Heart right ventricle (tissue), 16 donors: ENCODE measurements around the gene TGDS. TPM values are rescaled to one million over a fixed set of nuclear protein-coding genes. Genes with fewer than 3 reads are reported as not detected.
A peak's percentile ranks its signal among the peaks of the same experiment; 100 is the strongest.

ENCODE experiments used
- ATAC-seq, 8 donors: fragments of 200-7000 bp; cut with Tn5 transposase; one replicate each; pipeline ENCODE4 v1.9.1; 2020; ENCODE audit warnings: mild to moderate bottlenecking in 8 of 8, moderate library complexity in 8 of 8, moderate number of reproducible peaks in 1 of 8
- DNase-seq, 2 donors: peaks; one replicate each; pipeline ENCODE4 v3.0.0-alpha.2; 2020
- H3K27ac ChIP-seq, 10 donors: fragments of 200-600 bp; sonication (generic) in 2 of 10; one replicate each; pipeline versions ENCODE4 v1.5.0 to v1.8.0; 2020 to 2022; ENCODE audit warnings: mild to moderate bottlenecking in 3 of 10
- H3K27me3 ChIP-seq, 7 donors: fragments of 200-600 bp; one replicate each; pipeline ENCODE4 v1.8.0; 2021 to 2022; ENCODE audit warnings: mild to moderate bottlenecking in 2 of 7
- H3K36me3 ChIP-seq, 9 donors: fragments of 200-600 bp; sonication (generic) in 1 of 9; one replicate each; pipeline versions ENCODE4 v1.5.0 to v1.8.0; 2020 to 2022; ENCODE audit warnings: mild to moderate bottlenecking in 2 of 9
- H3K4me1 ChIP-seq, 9 donors: fragments of 200-600 bp; sonication (generic) in 1 of 9; one replicate each; pipeline versions ENCODE4 v1.5.0 to v1.8.0; 2020 to 2022; ENCODE audit warnings: mild to moderate bottlenecking in 4 of 9
- H3K4me3 ChIP-seq, 10 donors: fragments of 200-600 bp; sonication (generic) in 2 of 10; one replicate each; pipeline versions ENCODE4 v1.5.0 to v1.8.0; 2020 to 2022; ENCODE audit warnings: mild to moderate bottlenecking in 7 of 10, moderate library complexity in 2 of 10
- H3K9me3 ChIP-seq, 11 donors: fragments of 200-600 bp in 10 of 11; sonication (generic) in 2 of 11; one replicate each; pipeline versions ENCODE4 v1.5.0 to v1.8.0; 2013 to 2022; ENCODE audit warnings: mild to moderate bottlenecking in 2 of 11, control low read depth in 1 of 11, moderate library complexity in 1 of 11
- WGBS, 2 donors: extraction: QIAGEN DNeasy Blood & Tissue Kit; methylation state at CpG; one replicate each; pipeline ENCODE4 v1.1.7; 2013; ENCODE audit warnings: inconsistent platforms in 1 of 2; 5-methylcytosine and 5-hydroxymethylcytosine counted together
- intact Hi-C, 10 donors: fragments of 100-400 bp; cut with DNase I; formaldehyde crosslinking; loops; one replicate each; pipeline versions ENCODE4 v1.11.1 to v1.14.2; 2022
- polyA plus RNA-seq, 2 donors: library from polyadenylated mRNA; stranded (reverse); fragments of 200-250 nt; gene quantifications; one replicate each; pipeline ENCODE4 v1.2.3, GENCODE V29; 2013
- total RNA-seq, 10 donors: library from RNA; stranded (reverse); fragmentation: NEBNext Ultra II Directional in 3 of 10; extraction: Animal tissue kit (Norgen Biotek cat#: 25700) in 3 of 10; gene quantifications; one replicate each; pipeline versions ENCODE4 v1.2.1 to v1.2.4, GENCODE V29; 2021 to 2023
- TF ChIP-seq, protein P1 (sequence below), 9 donors: fragments of 200-600 bp; sonication (generic) in 2 of 9; IDR thresholded peaks; one replicate each; pipeline versions ENCODE4 v1.5.0 to v1.8.0; 2021 to 2022; ENCODE audit warnings: antibody characterized with exemption in 9 of 9, mild to moderate bottlenecking in 5 of 9, moderate library complexity in 1 of 9
- donor health status: Arrhythmogenic right ventricular cardiomyopathy.
- donor health status: ischemic (EF 13 %, LVEDD 7.1; RV severe dilation, severe dysfunction).
- donor health status: healthy with polysubstance abuse.
- donor health status: DM: no; HTN: yes; CAD: no.
- donor health status: DM: no; HTN: no; CAD: no.
- donor health status: ischemic (EF 25% LVEDD 6.9; RV normal size, moderate dysfunction).
- donor health status: ischemic (EF 25% LVEDD 5.7; RV mildly dilated, moderate dysfunction).
- donor health status: healthy.
- donor health status: DM: yes; HTN: yes; CAD: no.
- donor health status: Ischemic cardiomyopathy.
- donor health status: ischemic (EF 35%, LVEDD 5.7; RV mildly dilated, moderate dysfunction).
- donor health status: nonischemic (EF 11% LVEDD 7.7; RV severe dilation, severe dysfunction).
- donor health status: DM: yes; HTN: yes; CAD: no.
- donor health status: PGD.
- donor health status: ischemic (EF 29% LVEDD 5.4; RV normal size, mild dysfunction).
- donor health status: nonischemic (EF 23%, LVEDD 6.1; RV moderate dilation, normal function).

Gene TGDS
- total and polyA plus RNA-seq, 12 donors, result 3.3 to 7.3 (median 4.5) TPM

DNA sequence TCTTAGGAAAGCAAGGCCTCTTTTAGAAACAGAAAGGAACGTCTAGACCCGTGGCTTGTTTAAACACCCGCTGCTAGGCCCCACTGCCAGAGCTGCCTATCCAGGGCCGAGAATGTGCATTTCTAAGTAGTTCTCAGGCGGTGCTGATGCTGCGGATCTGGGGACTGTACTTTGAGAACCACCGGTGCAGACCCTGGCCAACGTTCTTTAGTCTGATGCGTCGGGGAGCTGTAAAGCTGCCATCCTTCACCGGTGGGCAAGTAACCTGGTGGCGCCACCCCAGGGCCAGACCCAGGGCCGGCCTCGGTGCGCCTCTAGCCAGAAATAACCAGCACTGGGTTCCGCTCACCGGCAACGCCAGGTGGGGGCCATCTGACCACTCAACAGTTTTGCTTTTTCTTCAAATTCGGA, 47.1 kb downstream of the TGDS start:
- Histone ChIP-seq H3K4me1 (peaks cover 0 to 19% (median 8%) of the 10 kb centered on the region in 9 donors), H3K36me3 (no peaks in the 10 kb centered on the region), H3K9me3 (no peaks in the 10 kb centered on the region), H3K4me3 (peak overlapping the region; percentile 46 to 85 (median 72)), H3K27ac (peak overlapping the region; percentile 79 to 96 (median 92)), H3K27me3 (no peaks in the 10 kb centered on the region)
- intact Hi-C loops, result loop anchor here in 6 of 10 donors (2.0 to 10.0 kb wide), 5 partner anchors 46 to 114 kb away; partner anchors contain the start of gene TGDS (in 3 of the 6)
- TF ChIP-seq, protein P1, sequence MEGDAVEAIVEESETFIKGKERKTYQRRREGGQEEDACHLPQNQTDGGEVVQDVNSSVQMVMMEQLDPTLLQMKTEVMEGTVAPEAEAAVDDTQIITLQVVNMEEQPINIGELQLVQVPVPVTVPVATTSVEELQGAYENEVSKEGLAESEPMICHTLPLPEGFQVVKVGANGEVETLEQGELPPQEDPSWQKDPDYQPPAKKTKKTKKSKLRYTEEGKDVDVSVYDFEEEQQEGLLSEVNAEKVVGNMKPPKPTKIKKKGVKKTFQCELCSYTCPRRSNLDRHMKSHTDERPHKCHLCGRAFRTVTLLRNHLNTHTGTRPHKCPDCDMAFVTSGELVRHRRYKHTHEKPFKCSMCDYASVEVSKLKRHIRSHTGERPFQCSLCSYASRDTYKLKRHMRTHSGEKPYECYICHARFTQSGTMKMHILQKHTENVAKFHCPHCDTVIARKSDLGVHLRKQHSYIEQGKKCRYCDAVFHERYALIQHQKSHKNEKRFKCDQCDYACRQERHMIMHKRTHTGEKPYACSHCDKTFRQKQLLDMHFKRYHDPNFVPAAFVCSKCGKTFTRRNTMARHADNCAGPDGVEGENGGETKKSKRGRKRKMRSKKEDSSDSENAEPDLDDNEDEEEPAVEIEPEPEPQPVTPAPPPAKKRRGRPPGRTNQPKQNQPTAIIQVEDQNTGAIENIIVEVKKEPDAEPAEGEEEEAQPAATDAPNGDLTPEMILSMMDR (IDR thresholded peaks at IDR 0.05), result peak in 3 of 9 donors; percentile 9 to 39 (median 22)
- peak; percentile 35 to 47 for DNase-seq
- peak; percentile 17 to 85 (median 56) for ATAC-seq
- WGBS, 2 donors, result 1% methylated on average over 19 of the region's 19 CpGs

DNA sequence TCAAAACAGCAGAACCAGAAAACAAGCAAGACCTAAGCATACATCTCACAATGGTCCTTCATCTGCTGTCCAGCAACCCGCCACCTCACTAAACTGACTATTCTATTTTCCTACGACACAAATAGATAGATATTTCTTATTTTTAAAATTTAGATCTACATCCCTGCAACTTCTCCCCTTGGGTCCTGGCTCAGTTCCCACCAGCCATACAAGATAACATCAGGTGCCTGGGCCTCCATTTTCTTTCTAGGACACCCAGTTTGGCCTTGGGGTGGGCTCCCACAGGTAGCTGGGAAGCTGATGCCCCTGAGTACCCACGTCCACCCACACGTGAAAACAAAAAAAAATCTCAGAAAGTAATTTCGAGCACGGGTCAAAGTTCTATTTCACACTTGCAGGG, 47.6 kb downstream of the TGDS start:
- Histone ChIP-seq H3K36me3 (no peaks in the 10 kb centered on the region), H3K27ac (peak overlapping the region; percentile 79 to 96 (median 92)), H3K9me3 (no peaks in the 10 kb centered on the region), H3K4me1 (peaks cover 0 to 19% (median 8%) of the 10 kb centered on the region in 9 donors), H3K4me3 (peak overlapping the region; percentile 46 to 85 (median 72)), H3K27me3 (no peaks in the 10 kb centered on the region)
- TF ChIP-seq, protein P1 (IDR thresholded peaks at IDR 0.05), result no peak
- intact Hi-C loops, result loop anchor here in 6 of 10 donors (2.0 to 10.0 kb wide), 5 partner anchors 46 to 114 kb away; partner anchors contain the start of gene TGDS (in 3 of the 6)
- DNase-seq (no peak), ATAC-seq (no peak)
- 50% methylated on average over 6 of the region's 6 CpGs for WGBS, 2 donors

DNA sequence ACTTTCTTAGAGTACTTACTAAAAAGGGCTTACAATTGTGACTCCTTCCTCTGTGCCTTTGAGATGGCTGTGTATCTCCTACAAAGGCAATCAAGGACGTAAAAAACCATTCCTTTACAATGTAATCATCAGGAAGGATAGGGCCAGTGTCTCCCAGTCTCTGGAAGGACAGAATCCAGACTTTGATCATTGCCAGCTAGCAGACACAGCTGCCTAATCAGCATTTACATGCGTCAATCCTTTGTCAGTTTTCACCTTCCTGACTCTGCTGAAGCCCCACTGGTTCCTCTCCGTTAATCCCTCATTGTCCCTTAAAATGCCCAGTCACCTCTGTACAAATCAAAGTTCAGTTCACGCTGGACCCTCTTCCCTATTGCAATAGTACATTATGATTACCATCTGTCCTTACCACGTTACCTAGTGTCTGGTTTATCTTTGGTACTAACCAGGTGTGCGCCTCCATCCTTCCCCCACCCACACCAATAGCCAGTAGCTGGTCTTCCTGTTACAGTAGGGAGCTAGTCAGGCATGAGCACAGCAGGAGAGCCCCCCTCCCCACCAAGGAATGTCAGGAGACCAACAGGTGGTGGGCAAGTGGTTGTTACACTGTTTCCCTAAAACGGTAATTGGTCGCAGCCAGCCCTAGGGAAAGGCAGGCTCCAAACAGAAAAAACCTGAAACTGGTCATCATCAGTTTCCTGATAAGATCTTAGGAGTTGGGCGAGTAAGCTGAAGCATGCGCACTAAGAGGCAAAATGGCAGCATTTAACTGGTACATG, 49.7 kb downstream of the TGDS start:
- Histone ChIP-seq H3K36me3 (no peaks in the 10 kb centered on the region), H3K4me3 (no peak overlapping the region), H3K9me3 (no peaks in the 10 kb centered on the region), H3K27ac (no peak overlapping the region), H3K4me1 (peaks cover 0 to 19% (median 8%) of the 10 kb centered on the region in 9 donors), H3K27me3 (no peaks in the 10 kb centered on the region)
- DNase-seq (no peak), ATAC-seq (no peak)
- TF ChIP-seq, protein P1 (IDR thresholded peaks at IDR 0.05), result no peak
- WGBS, 2 donors, result 85 to 87% methylated on average over 10 of the region's 10 CpGs
- intact Hi-C loops, result loop anchor here in 4 of 10 donors (5.0 to 10.0 kb wide), 3 partner anchors 49 to 111 kb away; partner anchors contain the start of gene TGDS (in 3 of the 4)

DNA sequence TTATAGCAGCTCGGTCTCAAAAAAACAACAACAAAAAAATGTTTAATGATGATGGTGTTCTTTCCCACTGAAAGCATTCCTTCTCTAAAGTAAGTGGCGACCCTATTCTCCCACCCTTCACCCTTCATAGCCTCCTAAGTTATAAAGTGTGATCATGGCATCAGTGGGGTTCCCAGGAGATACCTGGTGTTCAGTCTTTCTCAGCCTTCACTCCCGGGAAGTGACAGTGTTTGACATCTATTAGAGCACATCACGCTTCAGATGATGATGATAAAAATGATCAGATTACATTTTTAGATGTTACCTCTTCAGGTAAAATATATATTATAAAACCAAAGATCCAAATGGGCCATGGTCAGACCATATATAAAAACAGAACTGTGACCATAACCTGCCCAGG, 51.0 kb downstream of the TGDS start:
- H3K27me3 ChIP-seq, result no peaks in the 10 kb centered on the region
- intact Hi-C loops, result loop anchor here in 4 of 10 donors (5.0 to 10.0 kb wide), 3 partner anchors 50 to 110 kb away; partner anchors contain the start of gene TGDS (in 3 of the 4)
- ATAC-seq (no peak), DNase-seq (no peak)
- H3K27ac ChIP-seq, result no peak overlapping the region
- TF ChIP-seq, protein P1 (IDR thresholded peaks at IDR 0.05), result no peak
- no peak overlapping the region for H3K4me3 ChIP-seq
- no peaks in the 10 kb centered on the region for H3K9me3 ChIP-seq
- peaks cover 0 to 16% (median 8%) of the 10 kb centered on the region in 9 donors for H3K4me1 ChIP-seq
- no peaks in the 10 kb centered on the region for H3K36me3 ChIP-seq
- WGBS, 2 donors, result 74 to 81% methylated on average over 4 of the region's 4 CpGs
